ENCODE results near the gene FBXO45.

The FBXO45 gene

DNA sequence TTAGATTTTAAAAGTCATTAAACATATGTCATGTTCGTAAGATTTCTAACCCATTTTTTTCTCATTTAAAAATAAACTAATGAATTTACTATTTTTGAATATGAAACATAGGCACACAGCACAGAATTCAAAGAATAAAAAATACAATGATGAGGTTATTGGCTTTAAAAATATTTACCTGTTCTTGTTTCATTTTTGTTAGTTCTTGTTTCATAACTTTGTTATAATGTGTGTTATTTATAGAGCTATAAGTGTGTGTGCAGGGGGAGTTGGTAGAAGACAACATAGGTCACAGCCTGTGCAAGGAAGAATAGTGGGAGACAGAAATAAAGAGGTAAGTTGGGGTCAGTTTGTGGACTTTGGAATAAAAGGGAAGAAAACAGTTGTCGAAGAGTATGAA, 40.2 kb downstream of the FBXO45 start:
- Histone ChIP-seq H3K27me3 (ENCODE audit: insufficient read depth, low read length, poor library complexity, severe bottlenecking) (no peaks in the 10 kb centered on the region), H4K20me1 (ENCODE audit: insufficient read depth, low read length, poor library complexity, severe bottlenecking) (no peaks in the 10 kb centered on the region), H3K9me2 (replicated peaks; ENCODE audit: low read depth, low read length) (no peaks in the 10 kb centered on the region), H3K9ac (ENCODE audit: low read depth, low read length, poor library complexity, severe bottlenecking) (no peak overlapping the region), H3K4me1 (ENCODE audit: insufficient read depth, low read length, poor library complexity, severe bottlenecking) (peaks cover 42% of the 10 kb centered on the region), H3K4me2 (ENCODE audit: low read depth, low read length, poor library complexity, severe bottlenecking) (no peak overlapping the region), H3K79me2 (ENCODE audit: insufficient read depth, low read length) (peaks cover 28% of the 10 kb centered on the region), H3F3A (ENCODE audit: low read depth) (peaks cover 12% of the 10 kb centered on the region; the same call in 1 of the 2 replicates), H3K36me3 (ENCODE audit: insufficient read depth, low read length) (no peaks in the 10 kb centered on the region), H3K9me3 (ENCODE audit: insufficient read depth, low read depth, low read length) (no peaks in the 10 kb centered on the region), H2AFZ (ENCODE audit: low read length) (no peak overlapping the region), H3K4me3 (ENCODE audit: low read length, poor library complexity, severe bottlenecking) (no peak overlapping the region)
- no peak for TF ChIP-seq EZH2phosphoT487 (IDR thresholded peaks at IDR 0.05; ENCODE audit: borderline replicate concordance)
- no peak for TF ChIP-seq CTCF (conservative IDR thresholded peaks at IDR 0.05; ENCODE audit: low read length)

GRCh38 chr3:196609343-196609775, 40.9 kb downstream of the FBXO45 start:
- Histone ChIP-seq H3K27me3 (ENCODE audit: insufficient read depth, low read length, poor library complexity, severe bottlenecking) (no peaks in the 10 kb centered on the region), H3K4me2 (ENCODE audit: low read depth, low read length, poor library complexity, severe bottlenecking) (peak overlapping the region; percentile 86), H3K9me3 (ENCODE audit: insufficient read depth, low read depth, low read length) (no peaks in the 10 kb centered on the region), H3K4me3 (ENCODE audit: low read length, poor library complexity, severe bottlenecking) (peak overlapping the region; percentile 66), H3K9ac (ENCODE audit: low read depth, low read length, poor library complexity, severe bottlenecking) (peak overlapping the region; percentile 82), H3K36me3 (ENCODE audit: insufficient read depth, low read length) (no peaks in the 10 kb centered on the region), H3K9me2 (replicated peaks; ENCODE audit: low read depth, low read length) (no peaks in the 10 kb centered on the region), H4K20me1 (ENCODE audit: insufficient read depth, low read length, poor library complexity, severe bottlenecking) (no peaks in the 10 kb centered on the region), H3F3A (ENCODE audit: low read depth) (peaks cover 12% of the 10 kb centered on the region; the same call in 1 of the 2 replicates), H2AFZ (ENCODE audit: low read length) (no peak overlapping the region), H3K4me1 (ENCODE audit: insufficient read depth, low read length, poor library complexity, severe bottlenecking) (peaks cover 46% of the 10 kb centered on the region), H3K79me2 (ENCODE audit: insufficient read depth, low read length) (peaks cover 33% of the 10 kb centered on the region)
- no peak for TF ChIP-seq EZH2phosphoT487 (IDR thresholded peaks at IDR 0.05; ENCODE audit: borderline replicate concordance)
- peak; percentile 99 for TF ChIP-seq CTCF (conservative IDR thresholded peaks at IDR 0.05; ENCODE audit: low read length)

DNA sequence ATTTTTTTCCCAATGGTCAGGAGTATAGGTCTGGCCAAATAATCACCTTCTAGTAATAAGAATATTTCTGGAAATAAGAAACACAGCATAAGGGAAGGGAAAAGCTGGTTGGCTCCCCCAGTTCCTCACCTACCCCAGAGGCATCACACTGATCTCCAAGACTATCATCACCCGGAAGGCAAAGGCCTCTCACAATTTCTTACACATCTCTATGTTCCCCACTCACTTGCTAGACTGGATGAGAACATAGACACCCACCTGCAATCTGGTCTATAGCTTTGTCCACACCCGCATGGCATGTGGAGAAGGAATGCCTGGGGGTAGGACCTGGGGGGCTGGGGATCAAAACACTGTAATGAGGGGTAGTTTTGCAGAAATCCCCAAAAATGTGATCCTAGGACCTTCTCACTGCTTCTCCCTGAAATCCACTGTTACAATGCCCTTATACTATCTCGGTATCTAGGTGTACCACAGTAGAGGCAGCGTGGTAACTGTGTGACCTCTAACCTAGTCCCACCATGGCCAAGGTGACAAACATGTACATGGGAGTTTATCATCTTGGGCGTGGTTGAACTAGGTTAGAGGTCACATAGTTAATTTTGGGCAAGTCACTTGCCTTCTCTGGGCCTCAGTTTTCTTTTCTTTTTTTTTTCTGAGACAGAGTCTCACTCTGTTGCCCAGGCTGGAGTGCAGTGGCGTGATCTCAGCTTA, 41.5 kb downstream of the FBXO45 start:
- Histone ChIP-seq H4K20me1 (ENCODE audit: insufficient read depth, low read length, poor library complexity, severe bottlenecking) (no peaks in the 10 kb centered on the region), H3K9me2 (replicated peaks; ENCODE audit: low read depth, low read length) (no peaks in the 10 kb centered on the region), H3K4me3 (ENCODE audit: low read length, poor library complexity, severe bottlenecking) (peak overlapping the region; percentile 66), H3K9me3 (ENCODE audit: insufficient read depth, low read depth, low read length) (no peaks in the 10 kb centered on the region), H3K9ac (ENCODE audit: low read depth, low read length, poor library complexity, severe bottlenecking) (peak overlapping the region; percentile 82), H3F3A (ENCODE audit: low read depth) (peaks cover 12% of the 10 kb centered on the region; the same call in 1 of the 2 replicates), H3K27me3 (ENCODE audit: insufficient read depth, low read length, poor library complexity, severe bottlenecking) (no peaks in the 10 kb centered on the region), H3K79me2 (ENCODE audit: insufficient read depth, low read length) (peaks cover 33% of the 10 kb centered on the region), H2AFZ (ENCODE audit: low read length) (no peak overlapping the region), H3K36me3 (ENCODE audit: insufficient read depth, low read length) (no peaks in the 10 kb centered on the region), H3K4me1 (ENCODE audit: insufficient read depth, low read length, poor library complexity, severe bottlenecking) (peaks cover 46% of the 10 kb centered on the region), H3K4me2 (ENCODE audit: low read depth, low read length, poor library complexity, severe bottlenecking) (peak overlapping the region; percentile 86)
- TF ChIP-seq EZH2phosphoT487 (IDR thresholded peaks at IDR 0.05; ENCODE audit: borderline replicate concordance): no peak
- TF ChIP-seq CTCF (conservative IDR thresholded peaks at IDR 0.05; ENCODE audit: low read length): no peak
